SK-N-SH (cell line): ENCODE results near the gene TRAPPC6A. TPM values are rescaled to one million over a fixed set of nuclear protein-coding genes. Genes with fewer than 3 reads are reported as not detected.

ENCODE experiments used
- CTCF ChIA-PET: fragments of 300-600, 350-600 bp; formaldehyde crosslinking; extraction: SDS; loops from one replicate; lab custom pipeline; 2021; lab: Yijun Ruan, JAX
- POLR2A ChIA-PET: fragments of 350-600 bp; sonication (Branson Sonifier 250); formaldehyde crosslinking; extraction: SDS; loops from one replicate; lab custom pipeline; 2020; ENCODE audit warnings: antibody characterized with exemption, inconsistent platforms; lab: Yijun Ruan, JAX
- DNase-seq: peaks from one replicate; pipeline ENCODE4 v3.0.0; 2012
- H2AFZ ChIP-seq: fragments of 200-600 bp; sonication (generic); 2 replicates; pipeline ENCODE4 v1.8.1; 2016; ENCODE audit warnings: antibody characterized with exemption, mild to moderate bottlenecking, low read depth
- H3F3A ChIP-seq: fragments of 200-600 bp; sonication (generic); replicated peaks from 2 replicates; pipeline ENCODE3; 2016; ENCODE audit warnings: antibody characterized with exemption, mild to moderate bottlenecking; ENCODE audit not compliant: insufficient read depth
- H3K27ac ChIP-seq, 2 experiments: fragments of 200-500 bp in 1 of 2; fragments of 200-600 bp in 1 of 2; sonication (Bioruptor generic) in 1 of 2; sonication (generic), shearing (Covaris generic) in 1 of 2; 2 replicates each; pipeline versions ENCODE4 v1.5.1 to v1.6.1; 2014 to 2016; ENCODE audit warnings: low read depth in 2 of 2, inconsistent platforms in 1 of 2, low read length in 1 of 2, mild to moderate bottlenecking in 1 of 2, mixed read lengths in 1 of 2
- H3K27me3 ChIP-seq: fragments of 200-600 bp; sonication (generic), shearing (Covaris generic); 2 replicates; pipeline ENCODE4 v1.6.1; 2016; ENCODE audit warnings: mixed run types; ENCODE audit not compliant: insufficient read depth
- H3K36me3 ChIP-seq, 2 experiments: fragments of 200-500 bp in 1 of 2; fragments of 200-600 bp in 1 of 2; sonication (Bioruptor generic) in 1 of 2; sonication (generic) in 1 of 2; replicated peaks in 1 of 2; 2 replicates each; pipeline versions ENCODE3 to v1.5.1; 2014 to 2016; ENCODE audit warnings: low read length in 1 of 2, mild to moderate bottlenecking in 1 of 2; ENCODE audit not compliant: insufficient read depth in 2 of 2, control insufficient read depth in 1 of 2
- H3K4me1 ChIP-seq, 2 experiments: fragments of 200-500 bp in 1 of 2; fragments of 200-600 bp in 1 of 2; sonication (Bioruptor generic) in 1 of 2; sonication (generic), shearing (Covaris generic) in 1 of 2; 2 replicates each; pipeline versions ENCODE4 v1.5.1 to v1.6.1; 2014 to 2016; ENCODE audit warnings: low read depth in 1 of 2, low read length in 1 of 2, mixed run types in 1 of 2; ENCODE audit not compliant: insufficient read depth in 2 of 2, control insufficient read depth in 1 of 2
- H3K4me2 ChIP-seq: fragments of 200-600 bp; sonication (generic), shearing (Covaris generic); 2 replicates; pipeline ENCODE4 v1.6.1; 2017; ENCODE audit warnings: mixed run types
- H3K4me3 ChIP-seq, 2 experiments: fragments of 200-500 bp in 1 of 2; fragments of 200-600 bp in 1 of 2; sonication (Bioruptor generic) in 1 of 2; sonication (generic), shearing (Covaris generic) in 1 of 2; 2 replicates each; pipeline versions ENCODE4 v1.5.1 to v1.8.1; 2014 to 2016; ENCODE audit warnings: low read depth in 2 of 2, inconsistent platforms in 1 of 2, low read length in 1 of 2, mild to moderate bottlenecking in 1 of 2, mixed read lengths in 1 of 2, moderate library complexity in 1 of 2
- H3K79me2 ChIP-seq: fragments of 200-600 bp; sonication (generic); 2 replicates; pipeline ENCODE4 v1.8.1; 2017; ENCODE audit warnings: mild to moderate bottlenecking; ENCODE audit not compliant: insufficient read depth
- H3K9ac ChIP-seq: fragments of 200-600 bp; sonication (generic); 2 replicates; pipeline ENCODE4 v1.6.1; 2017; ENCODE audit warnings: mixed run types
- H3K9me2 ChIP-seq: fragments of 200-600 bp; sonication (generic); 2 replicates; pipeline ENCODE4 v1.6.1; 2017; ENCODE audit warnings: mixed run types
- H3K9me3 ChIP-seq: fragments of 200-600 bp; sonication (generic); 2 replicates; pipeline ENCODE4 v1.6.1; 2017; ENCODE audit warnings: mixed run types, mild to moderate bottlenecking, moderate library complexity
- H4K20me1 ChIP-seq: fragments of 200-600 bp; sonication (generic); 2 replicates; pipeline ENCODE4 v1.6.1; 2017; ENCODE audit warnings: mild to moderate bottlenecking, mixed run types; ENCODE audit not compliant: insufficient read depth
- EZH2phosphoT487 ChIP-seq: fragments of 200-600 bp; sonication (generic); IDR thresholded peaks from 2 replicates; pipeline ENCODE4 v1.6.1; 2017; ENCODE audit warnings: low read depth, mixed run types, mild to moderate bottlenecking, antibody characterized with exemption, moderate library complexity, borderline replicate concordance
- FOSL2 ChIP-seq: IDR thresholded peaks from 2 replicates; pipeline ENCODE4 v1.4.0; 2012; ENCODE audit warnings: low read depth, mild to moderate bottlenecking, moderate library complexity, borderline replicate concordance
- GABPA ChIP-seq: IDR thresholded peaks from 2 replicates; pipeline ENCODE4 v1.4.0; 2012; ENCODE audit warnings: low read depth, mild to moderate bottlenecking
- NFIC ChIP-seq: IDR thresholded peaks from 2 replicates; pipeline ENCODE4 v1.4.0; 2012; ENCODE audit warnings: borderline replicate concordance
- PBX3 ChIP-seq: IDR thresholded peaks from 2 replicates; pipeline ENCODE4; 2012
- RXRA ChIP-seq: IDR thresholded peaks from 2 replicates; pipeline ENCODE4 v1.4.0; 2012; ENCODE audit warnings: low read depth, mild to moderate bottlenecking, borderline replicate concordance
- SMC3 ChIP-seq: IDR thresholded peaks from 2 replicates; pipeline ENCODE4 v1.6.1; 2012; ENCODE audit warnings: low read depth, low read length, improper control_type of control experiment
- TAF1 ChIP-seq: IDR thresholded peaks from 2 replicates; pipeline ENCODE4 v1.6.1; 2012; ENCODE audit warnings: low read depth, mild to moderate bottlenecking, low read length, moderate library complexity, borderline replicate concordance
- TCF12 ChIP-seq: IDR thresholded peaks from 2 replicates; pipeline ENCODE4 v1.4.0; 2012
- ZBTB33 ChIP-seq: IDR thresholded peaks from 2 replicates; pipeline ENCODE4 v1.4.0; 2012; ENCODE audit warnings: low read depth, borderline replicate concordance
- WGBS: methylation state at CpG from one replicate; pipeline ENCODE4 v1.1.6; 2017; ENCODE audit warnings: low lambda C conversion rate; 5-methylcytosine and 5-hydroxymethylcytosine counted together
- polyA plus RNA-seq, 3 experiments: library from polyadenylated mRNA; depleted of rRNA; stranded (reverse); fragments of >200 nt; gene quantifications; 2 replicates each; pipeline ENCODE4 v1.2.3, GENCODE V29; 2012
- TF ChIP-seq, protein P1 (sequence below): fragments of 150-350 bp; IDR thresholded peaks from 2 replicates; pipeline ENCODE4 v1.6.1; 2017; ENCODE audit warnings: antibody characterized with exemption, low read length, low read depth, borderline replicate concordance
- TF ChIP-seq, protein P2 (sequence below): fragments of 150-350 bp; IDR thresholded peaks from 2 replicates; pipeline ENCODE4 v1.6.1; 2016; ENCODE audit warnings: mild to moderate bottlenecking, low read depth, low read length
- TF ChIP-seq, protein P3 (sequence below): IDR thresholded peaks from 2 replicates; pipeline ENCODE4 v1.4.0; 2012; ENCODE audit warnings: low read depth, borderline replicate concordance

The TRAPPC6A gene
- polyA plus RNA-seq, 1 of the 3 experiments (the other 2 are of a cell fraction): 59.0 TPM

DNA sequence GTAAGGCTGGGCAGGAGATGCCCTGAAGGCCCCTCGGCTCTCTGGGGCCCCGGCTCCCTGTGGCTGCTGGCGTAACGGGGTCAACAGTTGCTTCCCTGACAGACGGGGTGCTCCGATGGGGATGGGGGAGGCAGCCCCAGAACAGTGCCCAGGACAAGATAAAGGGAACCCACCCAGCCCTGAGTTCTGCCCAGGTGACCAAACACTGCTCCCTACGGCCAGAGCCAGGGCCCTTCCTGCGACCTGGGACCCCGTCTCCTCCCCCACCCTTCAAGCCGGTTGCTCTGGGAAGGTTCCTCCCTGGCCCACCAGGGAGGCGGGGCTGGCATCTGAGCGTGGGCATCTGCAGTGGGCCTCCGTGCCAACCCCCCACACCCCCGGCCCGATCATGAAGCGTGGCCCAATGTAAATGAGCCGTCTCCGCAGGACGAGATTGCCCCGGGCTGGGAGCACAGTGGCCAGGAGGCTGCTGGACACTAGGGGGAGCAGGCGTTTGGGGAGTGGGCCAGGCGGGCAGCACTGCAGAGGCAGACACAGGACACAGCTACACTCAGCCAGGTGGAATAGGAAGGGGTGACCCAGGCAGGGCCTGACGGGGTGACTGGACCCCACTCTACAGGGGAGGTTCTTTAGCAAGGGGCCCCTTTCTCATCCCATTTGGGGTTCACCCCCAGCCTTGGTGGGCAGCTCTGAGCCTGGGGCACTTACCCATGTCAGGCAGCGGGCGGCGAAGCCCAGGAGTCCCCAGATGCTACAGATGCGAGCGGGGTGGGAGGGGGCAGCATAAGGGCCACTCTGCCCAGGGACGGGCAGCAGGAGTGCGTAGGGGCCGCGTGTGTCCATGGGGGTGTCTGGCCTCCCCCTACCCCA, 16.1 kb downstream of the TRAPPC6A start (continued):
- TF ChIP-seq SMC3 (peak; percentile 75), GABPA (no peak), FOSL2 (no peak)
- TF ChIP-seq, protein P1, sequence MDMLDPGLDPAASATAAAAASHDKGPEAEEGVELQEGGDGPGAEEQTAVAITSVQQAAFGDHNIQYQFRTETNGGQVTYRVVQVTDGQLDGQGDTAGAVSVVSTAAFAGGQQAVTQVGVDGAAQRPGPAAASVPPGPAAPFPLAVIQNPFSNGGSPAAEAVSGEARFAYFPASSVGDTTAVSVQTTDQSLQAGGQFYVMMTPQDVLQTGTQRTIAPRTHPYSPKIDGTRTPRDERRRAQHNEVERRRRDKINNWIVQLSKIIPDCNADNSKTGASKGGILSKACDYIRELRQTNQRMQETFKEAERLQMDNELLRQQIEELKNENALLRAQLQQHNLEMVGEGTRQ: no peak

GRCh38 chr19:45160870-45161737, 16.9 kb downstream of the TRAPPC6A start, which contains the start of gene NKPD1:
Gene NKPD1 (minus strand): TSS chr19:45160982. CDS start chr19:45160150, 832 bp downstream.
- Histone ChIP-seq H3K36me3 (no peaks in the 10 kb centered on the region), H3K4me2 (no peak within 1 kb of the TSS), H3F3A (no peaks in the 10 kb centered on the region), H3K9ac (no peak within 1 kb of the TSS), H3K27ac (no peak within 1 kb of the TSS), H3K9me2 (no peaks in the 10 kb centered on the region), H4K20me1 (no peaks in the 10 kb centered on the region), H3K79me2 (no peaks in the 10 kb centered on the region), H3K4me1 (peaks cover 0 to 9% of the 10 kb centered on the region in 2 experiments; a peak in 1 of 4 replicates), H2AFZ (no peak within 1 kb of the TSS), H3K27me3 (no peaks in the 10 kb centered on the region), H3K9me3 (no peaks in the 10 kb centered on the region), H3K4me3 (no peak within 1 kb of the TSS)
- no peak for DNase-seq
- TF ChIP-seq FOSL2 (no peak), PBX3 (no peak), TAF1 (no peak)
- ChIA-PET CTCF (interaction anchor here (1.2 to 3.7 kb wide), 5 partner anchors 18 to 177 kb away, joined by 3 to 16 read pairs (median 3); no protein-coding TSS in a partner anchor), POLR2A (no interaction called here)
- 45% methylated on average over 13 of the region's 29 CpGs for WGBS

DNA sequence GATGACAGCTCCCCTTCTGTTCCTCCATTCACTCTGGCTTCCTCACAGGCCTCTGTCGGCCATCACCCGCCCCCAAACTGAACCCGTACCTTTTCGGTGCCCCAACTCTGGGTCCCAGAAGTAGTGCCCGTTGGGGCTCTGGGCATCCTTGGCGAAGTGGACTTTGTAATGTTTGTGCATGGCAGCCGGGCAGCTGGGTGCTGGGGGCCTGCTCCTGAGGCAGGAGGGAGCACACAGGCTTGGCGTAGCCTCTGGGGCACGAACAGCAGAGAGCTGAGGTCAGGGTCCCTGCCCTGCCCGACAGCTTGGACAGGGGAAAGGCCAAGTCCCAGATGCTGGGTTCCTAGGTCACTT, 18.1 kb downstream of the TRAPPC6A start:
- Histone ChIP-seq H3F3A (no peaks in the 10 kb centered on the region), H3K27ac (no peak overlapping the region), H3K27me3 (no peaks in the 10 kb centered on the region), H3K4me1 (peaks cover 0 to 9% of the 10 kb centered on the region in 2 experiments; a peak in 1 of 4 replicates), H2AFZ (no peak overlapping the region), H3K9me2 (no peaks in the 10 kb centered on the region), H3K36me3 (no peaks in the 10 kb centered on the region), H3K9ac (no peak overlapping the region), H3K9me3 (no peaks in the 10 kb centered on the region), H3K79me2 (no peaks in the 10 kb centered on the region), H3K4me3 (no peak overlapping the region), H4K20me1 (no peaks in the 10 kb centered on the region), H3K4me2 (no peak overlapping the region)
- CTCF ChIA-PET: interaction anchor here (0.9 to 3.7 kb wide), 7 partner anchors 17 to 280 kb away, joined by 3 to 16 read pairs (median 3); no protein-coding TSS in a partner anchor
- POLR2A ChIA-PET: no interaction called here
- WGBS: 79% methylated on average over 10 of the region's 10 CpGs
- no peak for DNase-seq
- TF ChIP-seq NFIC: no peak
- no peak for TF ChIP-seq RXRA
- TF ChIP-seq TCF12: no peak
- TF ChIP-seq, protein P2, sequence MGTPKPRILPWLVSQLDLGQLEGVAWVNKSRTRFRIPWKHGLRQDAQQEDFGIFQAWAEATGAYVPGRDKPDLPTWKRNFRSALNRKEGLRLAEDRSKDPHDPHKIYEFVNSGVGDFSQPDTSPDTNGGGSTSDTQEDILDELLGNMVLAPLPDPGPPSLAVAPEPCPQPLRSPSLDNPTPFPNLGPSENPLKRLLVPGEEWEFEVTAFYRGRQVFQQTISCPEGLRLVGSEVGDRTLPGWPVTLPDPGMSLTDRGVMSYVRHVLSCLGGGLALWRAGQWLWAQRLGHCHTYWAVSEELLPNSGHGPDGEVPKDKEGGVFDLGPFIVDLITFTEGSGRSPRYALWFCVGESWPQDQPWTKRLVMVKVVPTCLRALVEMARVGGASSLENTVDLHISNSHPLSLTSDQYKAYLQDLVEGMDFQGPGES: no peak
- TF ChIP-seq, protein P1: no peak
- TF ChIP-seq ZBTB33: no peak
- TF ChIP-seq EZH2phosphoT487: no peak
- TF ChIP-seq, protein P3, sequence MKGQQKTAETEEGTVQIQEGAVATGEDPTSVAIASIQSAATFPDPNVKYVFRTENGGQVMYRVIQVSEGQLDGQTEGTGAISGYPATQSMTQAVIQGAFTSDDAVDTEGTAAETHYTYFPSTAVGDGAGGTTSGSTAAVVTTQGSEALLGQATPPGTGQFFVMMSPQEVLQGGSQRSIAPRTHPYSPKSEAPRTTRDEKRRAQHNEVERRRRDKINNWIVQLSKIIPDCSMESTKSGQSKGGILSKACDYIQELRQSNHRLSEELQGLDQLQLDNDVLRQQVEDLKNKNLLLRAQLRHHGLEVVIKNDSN: no peak
